ENCODE results near the gene TM2D1.

The TM2D1 gene

GRCh38 chr1:61655453-61655852, 69.5 kb downstream of the TM2D1 start:
- no peak for TF ChIP-seq CTCF (IDR thresholded peaks at IDR 0.05; ENCODE audit: borderline replicate concordance, insufficient read depth, low read depth, low read length)

GRCh38 chr1:61654067-61654466, 70.9 kb downstream of the TM2D1 start:
- TF ChIP-seq CTCF (IDR thresholded peaks at IDR 0.05; ENCODE audit: borderline replicate concordance, insufficient read depth, low read depth, low read length): no peak
- H3K4me3 ChIP-seq (ENCODE audit: low read depth, low read length): no peak overlapping the region

More at GRCh38 chr1:61655453-61655852, 69.5 kb downstream of the TM2D1 start:
- no peak overlapping the region for H3K4me3 ChIP-seq (ENCODE audit: low read depth, low read length)

GRCh38 chr1:61648983-61649742, 75.8 kb downstream of the TM2D1 start:
- no peak for TF ChIP-seq CTCF (IDR thresholded peaks at IDR 0.05; ENCODE audit: borderline replicate concordance, insufficient read depth, low read depth, low read length)
- H3K4me3 ChIP-seq (ENCODE audit: low read depth, low read length): no peak overlapping the region

GRCh38 chr1:61647142-61647541, 77.8 kb downstream of the TM2D1 start:
- TF ChIP-seq CTCF (IDR thresholded peaks at IDR 0.05; ENCODE audit: borderline replicate concordance, insufficient read depth, low read depth, low read length): no peak
- no peak overlapping the region for H3K4me3 ChIP-seq (ENCODE audit: low read depth, low read length)

GRCh38 chr1:61645476-61645875, 79.5 kb downstream of the TM2D1 start:
- TF ChIP-seq CTCF (IDR thresholded peaks at IDR 0.05; ENCODE audit: borderline replicate concordance, insufficient read depth, low read depth, low read length): no peak

GRCh38 chr1:61644303-61644702, 80.6 kb downstream of the TM2D1 start:
- TF ChIP-seq CTCF (IDR thresholded peaks at IDR 0.05; ENCODE audit: borderline replicate concordance, insufficient read depth, low read depth, low read length): no peak
- no peak overlapping the region for H3K4me3 ChIP-seq (ENCODE audit: low read depth, low read length)

More at GRCh38 chr1:61645476-61645875, 79.5 kb downstream of the TM2D1 start:
- H3K4me3 ChIP-seq (ENCODE audit: low read depth, low read length): no peak overlapping the region
